ENCODE results near the gene GOSR2.
"Not testable (repeated sequence)": the region's sequence is repeated elsewhere in the genome, so short reads cannot be mapped to it uniquely, and the experiment has no call there.

GOSR2 gene

DNA sequence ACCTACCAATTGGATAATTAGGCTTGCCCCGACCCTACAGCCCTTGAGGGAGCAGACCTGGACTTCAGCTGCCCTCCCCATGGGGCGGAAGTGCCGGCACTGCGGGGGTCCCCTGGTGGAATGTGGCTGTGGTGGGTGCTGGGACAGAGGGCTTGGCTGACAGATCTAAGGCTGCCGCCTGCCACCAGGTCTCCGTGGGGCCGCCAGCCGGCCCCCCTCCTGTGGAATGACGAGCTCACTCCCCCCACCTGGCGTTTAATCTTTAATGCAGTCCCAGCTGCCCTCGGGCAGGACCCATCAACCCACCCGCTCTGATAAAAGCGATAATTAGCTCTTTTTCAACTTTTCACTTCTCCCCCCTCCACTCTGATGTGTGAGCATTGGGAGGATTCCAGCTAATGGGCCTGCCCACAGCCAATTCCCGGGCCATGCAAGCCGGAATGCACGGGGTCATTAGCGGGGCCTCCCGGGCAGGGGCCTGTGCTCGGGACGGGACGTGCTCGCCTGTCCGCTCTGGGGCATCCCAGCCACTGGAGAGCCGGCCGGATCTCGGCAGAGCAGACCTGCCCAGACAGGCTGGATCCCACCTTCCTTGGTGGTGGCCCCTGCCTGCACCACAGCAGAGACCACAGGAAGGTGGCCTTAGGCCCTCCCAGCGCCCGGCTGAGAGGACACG lies 28.3 kb upstream of the GOSR2 start:
- no peak for DNase-seq

DNA sequence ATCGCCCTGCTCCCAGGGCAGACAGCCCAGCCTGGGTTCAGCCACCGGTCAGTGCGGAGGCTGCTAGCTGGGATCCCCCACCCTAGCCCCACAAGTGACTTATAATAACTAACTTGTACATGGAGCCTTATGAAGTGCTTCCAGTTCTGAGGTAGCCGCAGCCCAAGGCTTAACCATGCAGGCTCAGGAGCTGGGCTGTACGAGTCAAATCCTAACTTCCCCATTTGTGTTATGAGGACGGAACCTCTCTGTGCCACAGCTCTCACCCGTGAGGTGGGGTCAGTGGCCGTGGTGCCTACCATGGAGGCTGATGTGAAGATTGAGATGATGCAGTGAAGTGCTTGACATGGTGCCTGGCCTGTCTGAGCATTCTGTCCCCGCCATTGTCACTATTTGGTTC lies 27.8 kb upstream of the GOSR2 start:
- DNase-seq: no peak

DNA sequence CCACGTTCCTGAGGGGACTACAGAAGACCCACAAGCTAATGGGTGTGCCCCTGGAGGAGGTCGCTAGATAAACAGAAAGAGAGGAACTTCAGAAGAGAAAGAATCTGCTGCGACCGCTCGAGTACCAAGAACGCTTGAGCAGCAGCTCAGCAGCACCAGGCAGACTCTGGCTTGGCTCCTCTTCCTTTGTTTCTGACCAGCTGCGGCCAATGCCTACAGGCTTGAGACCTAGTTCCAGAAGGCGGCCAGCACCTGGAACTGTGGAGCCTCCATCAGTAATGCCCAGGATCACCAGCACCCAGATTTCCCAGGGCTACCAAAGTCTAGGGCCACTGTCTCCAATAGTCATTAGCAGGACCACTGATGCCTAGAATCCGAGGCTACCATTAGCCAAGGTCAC lies 26.0 kb upstream of the GOSR2 start:
- no peak for DNase-seq

DNA sequence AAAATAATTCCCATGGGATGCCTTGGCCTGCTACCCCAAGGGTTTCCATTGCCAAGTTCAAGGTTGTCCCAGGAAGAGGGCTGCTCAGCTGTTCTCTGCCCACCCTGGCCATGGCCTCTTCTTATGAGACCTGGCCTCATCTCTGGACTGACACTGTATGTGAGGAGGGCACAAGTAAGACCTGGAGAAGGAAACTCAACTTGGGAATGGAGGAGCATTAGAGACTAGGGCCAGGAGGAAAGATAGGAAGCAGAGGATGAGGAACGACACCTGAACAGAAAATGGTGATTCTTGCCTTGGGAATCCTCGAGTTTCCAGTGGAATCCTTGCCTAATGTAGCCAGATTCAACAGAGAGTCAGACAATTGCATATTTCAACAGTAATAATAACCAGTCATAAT lies 24.6 kb upstream of the GOSR2 start:
- no peak for DNase-seq

DNA sequence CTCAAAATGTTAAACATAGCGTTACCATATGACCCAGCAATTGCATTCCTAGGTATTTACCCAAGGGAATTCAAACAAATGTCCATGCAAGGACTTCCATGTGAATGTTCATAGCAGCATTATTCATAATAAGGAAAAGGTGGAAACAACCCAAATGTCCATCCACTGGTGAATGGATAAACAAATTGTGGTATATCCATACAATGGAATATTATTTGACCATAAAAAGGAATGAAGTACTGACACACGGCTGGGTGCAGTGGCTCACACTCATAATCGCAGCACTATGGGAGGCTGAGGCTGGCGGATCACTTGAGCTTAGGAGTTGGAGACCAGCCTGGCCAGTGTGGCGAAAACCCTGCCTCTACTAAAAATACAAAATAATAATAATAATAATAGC lies 24.1 kb upstream of the GOSR2 start:
- no peak for DNase-seq

DNA sequence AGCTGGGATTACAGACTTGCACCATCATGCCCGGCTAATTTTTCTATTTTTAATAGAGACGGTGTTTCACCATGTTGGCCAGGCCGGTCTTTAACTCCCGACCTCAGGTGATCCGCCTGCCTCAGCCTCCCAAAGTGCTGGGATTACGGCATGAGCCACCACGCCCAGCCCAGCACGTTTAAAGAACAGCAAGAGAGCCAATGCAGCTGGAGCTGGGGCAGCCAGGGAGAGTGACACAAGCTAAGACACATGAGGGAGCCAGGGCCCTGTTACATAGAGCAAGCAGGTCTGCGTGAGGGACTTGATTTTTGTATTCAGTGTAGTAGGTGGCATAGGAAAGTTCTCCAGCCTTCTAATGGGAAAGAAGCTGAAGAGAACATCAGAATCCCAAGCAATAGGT lies 21.7 kb upstream of the GOSR2 start:
- no peak for DNase-seq

DNA sequence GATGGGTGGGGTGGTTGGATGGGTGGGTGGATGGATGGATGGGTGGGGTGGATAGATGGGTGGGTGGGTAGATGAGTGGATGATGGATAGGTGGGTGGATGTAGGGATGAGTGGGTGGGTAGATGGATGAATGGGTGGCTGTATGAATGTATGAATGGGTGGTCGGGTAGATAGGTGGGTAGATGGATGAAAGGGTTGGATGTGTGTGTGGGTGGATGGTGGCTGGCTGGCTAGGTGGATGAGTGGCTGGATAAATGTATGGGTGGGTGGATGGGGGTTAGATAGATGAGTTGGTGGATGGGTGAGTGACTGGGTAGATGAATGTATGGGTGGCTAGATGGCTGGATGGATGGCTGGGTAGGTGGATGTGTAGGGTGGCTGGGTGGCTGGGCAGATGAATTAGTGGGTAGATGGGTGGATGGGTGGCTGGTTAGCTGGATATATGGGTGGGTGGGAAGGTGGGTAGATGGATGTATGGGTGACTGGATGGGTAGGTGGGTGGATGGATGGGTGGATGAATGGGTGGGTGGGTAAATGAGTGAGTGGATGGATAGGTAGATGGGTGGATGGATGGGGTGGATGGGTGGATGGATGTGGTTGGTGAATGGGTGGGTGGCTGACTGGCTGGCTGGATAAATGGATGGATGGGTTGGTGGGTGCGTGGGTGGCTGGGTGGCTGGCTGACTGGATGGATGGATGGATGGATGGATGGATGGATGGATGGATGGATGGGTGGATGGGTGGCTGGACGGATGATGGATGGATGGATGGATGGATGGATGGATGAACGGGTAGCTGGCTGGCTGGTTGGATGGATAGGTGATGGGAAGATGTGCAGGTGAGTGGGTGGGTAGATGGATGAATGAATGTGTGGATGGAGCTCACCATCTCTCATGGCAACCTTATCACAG lies 18.9 kb upstream of the GOSR2 start:
- no peak for DNase-seq

DNA sequence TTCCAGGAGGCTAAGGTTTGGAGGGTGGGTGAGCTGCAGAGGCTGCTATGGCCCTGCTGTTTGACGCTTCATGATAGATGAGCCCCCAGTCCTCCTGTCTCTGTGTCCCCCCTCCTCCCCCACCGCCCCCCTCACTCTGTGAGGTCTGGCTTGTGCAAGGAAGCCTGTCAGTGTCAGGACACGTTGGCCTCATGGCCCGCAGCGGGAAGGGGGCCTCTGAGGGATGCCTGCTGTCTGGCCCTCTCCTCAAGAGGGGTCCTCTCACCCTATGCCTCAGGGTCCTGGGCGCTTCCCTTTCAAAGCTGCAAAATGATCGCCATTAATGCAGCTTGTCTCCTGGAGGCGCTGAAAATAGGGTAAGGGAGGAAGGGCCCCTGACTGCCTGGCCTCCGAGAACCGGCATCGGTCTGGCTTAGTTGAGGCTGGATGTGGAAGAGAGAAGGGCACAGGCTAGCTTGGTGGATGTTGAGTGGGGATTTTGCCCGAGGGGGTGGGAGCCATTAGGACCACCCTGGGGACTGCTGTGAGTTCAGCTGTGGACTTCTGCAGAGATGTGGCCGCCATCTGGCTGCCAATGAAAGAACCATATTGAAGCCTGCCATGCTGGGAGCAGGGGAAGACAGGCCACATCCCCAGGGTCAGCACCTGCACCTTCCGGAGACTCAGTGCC lies 14.8 kb upstream of the GOSR2 start:
- no peak for DNase-seq

DNA sequence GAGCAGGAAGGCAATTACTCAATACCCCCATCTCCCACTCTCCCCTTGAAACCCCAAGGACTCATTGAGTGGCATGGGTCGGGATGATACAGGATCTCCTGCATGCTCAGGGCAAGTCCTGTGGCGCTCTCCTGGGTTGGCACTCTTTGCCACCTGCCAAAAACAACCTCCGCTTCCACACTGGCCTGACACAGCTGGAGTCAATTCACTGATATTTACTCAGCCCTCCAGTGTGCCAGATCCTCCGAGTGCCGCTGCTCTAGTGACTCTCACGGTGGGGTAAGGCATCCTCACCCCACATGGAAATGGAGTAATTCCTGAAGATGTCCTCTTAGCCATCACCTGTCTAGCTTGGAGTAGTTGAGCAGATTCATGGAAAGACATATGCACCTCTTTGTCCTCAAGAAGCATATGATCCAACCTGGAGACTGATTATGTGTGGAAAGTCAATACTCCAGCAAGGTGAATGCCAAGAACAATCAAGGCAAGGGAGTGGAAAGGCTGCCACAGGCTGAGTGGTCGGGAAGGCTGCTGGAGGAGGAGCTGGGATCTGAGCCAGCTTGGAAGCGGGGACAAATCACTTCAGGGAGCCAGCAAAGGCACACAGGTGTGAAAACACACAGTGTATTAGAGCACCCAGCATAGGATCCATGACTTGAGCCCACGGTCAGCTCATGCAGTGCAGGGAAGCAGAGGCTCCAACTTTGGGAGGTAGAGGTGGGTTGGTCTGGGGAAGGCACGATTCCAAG lies 12.6 kb upstream of the GOSR2 start:
- DNase-seq: no peak

DNA sequence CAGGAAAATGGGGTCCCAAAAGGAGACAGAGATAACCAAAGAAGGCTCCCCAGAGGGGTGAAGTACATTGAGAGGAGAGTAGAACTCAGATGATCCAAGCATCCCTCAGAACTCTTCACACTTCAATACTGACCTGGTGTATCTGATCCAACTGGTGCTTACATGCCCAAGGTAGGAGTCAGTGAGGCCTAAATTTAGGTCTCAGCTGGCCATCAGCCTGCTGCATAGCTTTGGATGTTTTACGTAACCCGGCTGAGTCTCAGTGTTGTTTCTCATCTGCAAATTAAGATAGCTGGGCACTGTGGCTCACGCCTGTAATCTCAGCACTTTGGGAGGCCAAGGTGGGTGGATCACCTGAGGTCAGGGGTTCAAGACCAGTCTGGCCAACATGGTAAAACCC lies 11.6 kb upstream of the GOSR2 start:
- DNase-seq: no peak

DNA sequence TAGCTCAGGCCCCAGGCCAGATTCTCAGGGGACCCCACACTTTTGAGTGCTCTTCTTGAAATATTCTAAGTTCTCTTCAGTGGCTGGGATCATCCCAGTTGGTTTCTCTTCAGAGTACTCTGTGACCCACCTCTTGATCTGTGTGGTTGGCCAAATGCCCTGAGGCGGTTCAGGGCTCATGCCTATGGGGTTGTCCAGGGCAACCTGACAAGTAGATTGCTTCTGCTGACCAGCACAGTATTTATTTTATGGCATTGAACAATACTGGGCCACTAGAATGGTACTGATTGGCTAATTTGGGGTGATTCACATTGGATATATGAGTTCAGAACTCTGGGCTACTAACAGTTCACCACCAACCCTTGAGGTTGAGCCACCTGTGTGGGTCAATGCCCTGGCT lies 7.4 kb upstream of the GOSR2 start:
- DNase-seq: no peak

DNA sequence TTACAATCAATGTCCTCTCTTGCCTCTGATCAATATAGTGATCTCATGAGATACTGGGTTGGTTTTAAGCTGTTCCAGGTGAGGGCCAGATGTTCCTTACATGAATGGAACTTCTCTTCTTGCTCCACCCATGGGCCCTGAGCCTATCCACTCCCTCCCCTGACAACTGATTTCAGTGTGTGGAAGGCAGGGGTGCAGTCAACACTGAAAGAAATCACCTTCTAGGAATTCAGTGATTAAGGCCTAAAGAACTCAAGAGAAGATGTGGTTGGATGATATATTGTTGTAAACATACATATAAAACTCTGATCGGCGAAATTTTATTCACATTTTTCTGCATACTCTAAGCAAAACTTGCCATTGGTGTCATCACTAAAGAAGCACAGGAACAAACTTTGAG lies 6.7 kb upstream of the GOSR2 start:
- no peak for DNase-seq

DNA sequence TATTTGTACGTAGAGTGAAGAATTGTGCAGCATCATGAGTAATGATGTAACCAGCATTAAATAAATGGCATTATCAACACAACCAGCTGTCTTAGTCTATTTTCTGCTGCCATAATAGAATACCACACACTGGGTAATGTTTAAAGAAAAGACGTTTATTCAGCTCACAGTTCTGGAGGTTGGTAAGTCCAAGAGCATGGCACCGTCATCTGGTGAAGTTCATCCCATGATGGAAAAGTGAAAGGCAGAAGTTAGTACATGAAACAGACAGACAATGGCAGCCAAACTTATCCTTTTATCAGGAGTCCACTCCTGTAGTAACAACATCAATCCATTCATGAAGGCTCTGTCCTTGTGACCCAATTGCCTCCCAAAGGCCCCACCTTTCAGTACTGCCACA lies 6.3 kb upstream of the GOSR2 start:
- no peak for DNase-seq

DNA sequence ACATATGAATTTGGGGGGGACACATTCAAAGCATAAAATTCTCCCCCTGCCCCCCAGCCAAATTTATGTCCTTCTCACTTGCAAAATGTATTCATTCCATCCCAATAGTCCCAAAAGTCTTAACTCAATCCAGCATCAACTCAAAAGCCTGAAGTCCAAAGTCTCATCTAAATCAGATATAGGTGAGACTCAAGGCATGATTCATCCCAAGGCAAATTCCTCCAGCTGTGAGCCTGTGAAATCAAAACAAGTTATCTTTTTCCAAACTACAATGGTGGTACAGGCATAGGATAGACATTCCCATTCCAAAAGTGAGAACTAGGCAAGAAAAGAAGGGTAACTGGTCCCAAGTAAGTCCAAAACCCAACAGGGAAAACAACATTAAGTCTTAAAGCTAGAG lies 5.9 kb upstream of the GOSR2 start:
- no peak for DNase-seq

DNA sequence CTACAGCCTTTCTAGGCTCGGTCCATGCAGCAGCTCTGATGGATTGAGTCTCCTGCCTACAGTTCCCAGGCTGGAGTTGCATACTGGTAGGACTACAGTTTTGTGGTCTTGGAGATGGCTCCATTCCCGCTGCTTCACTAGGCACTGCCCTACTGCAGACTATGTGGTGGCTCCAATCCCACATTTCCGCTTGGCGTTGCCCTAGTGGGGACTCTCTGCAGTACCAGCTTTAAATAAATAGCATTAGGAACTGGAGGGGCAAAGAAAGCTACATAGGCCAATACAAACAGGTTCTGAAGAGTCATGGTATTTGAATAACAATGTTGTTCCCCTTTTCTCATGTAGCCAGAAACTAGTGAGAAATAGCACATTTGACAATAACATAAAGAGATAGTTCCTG lies 5.4 kb upstream of the GOSR2 start:
- DNase-seq: no peak

DNA sequence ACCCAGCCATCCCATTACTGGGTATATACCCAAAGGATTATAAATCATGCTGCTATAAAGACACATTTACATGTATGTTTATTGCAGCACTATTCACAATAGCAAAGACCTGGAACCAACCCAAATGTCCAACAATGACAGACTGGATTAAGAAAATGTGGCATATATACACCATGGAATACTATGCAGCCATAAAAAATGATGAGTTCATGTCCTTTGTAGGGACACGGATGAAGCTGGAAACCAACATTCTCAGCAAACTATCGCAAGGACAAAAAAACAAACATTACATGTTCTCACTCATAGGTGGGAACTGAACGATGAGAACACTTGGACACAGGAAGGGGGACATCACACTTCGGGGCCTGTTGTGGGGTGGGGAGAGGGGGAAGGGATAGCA lies 998 bp upstream of the GOSR2 start:
- not testable (repeated sequence) for DNase-seq

DNA sequence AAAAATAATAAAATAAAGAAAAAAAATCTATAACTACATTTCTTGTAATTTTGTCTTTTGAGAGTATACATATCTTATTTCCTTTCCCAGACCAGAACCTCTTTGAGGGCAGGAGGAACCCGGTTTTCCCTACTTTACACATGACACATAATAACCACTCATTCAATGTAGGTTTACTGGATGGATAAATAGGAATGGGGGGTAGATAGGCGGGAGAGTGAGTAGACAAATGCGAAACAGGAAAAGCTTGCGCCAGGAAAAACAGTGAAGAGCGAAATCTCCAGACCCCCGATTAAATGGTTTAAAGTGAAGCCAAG lies 515 bp upstream of the GOSR2 start:
- DNase-seq: no peak

DNA sequence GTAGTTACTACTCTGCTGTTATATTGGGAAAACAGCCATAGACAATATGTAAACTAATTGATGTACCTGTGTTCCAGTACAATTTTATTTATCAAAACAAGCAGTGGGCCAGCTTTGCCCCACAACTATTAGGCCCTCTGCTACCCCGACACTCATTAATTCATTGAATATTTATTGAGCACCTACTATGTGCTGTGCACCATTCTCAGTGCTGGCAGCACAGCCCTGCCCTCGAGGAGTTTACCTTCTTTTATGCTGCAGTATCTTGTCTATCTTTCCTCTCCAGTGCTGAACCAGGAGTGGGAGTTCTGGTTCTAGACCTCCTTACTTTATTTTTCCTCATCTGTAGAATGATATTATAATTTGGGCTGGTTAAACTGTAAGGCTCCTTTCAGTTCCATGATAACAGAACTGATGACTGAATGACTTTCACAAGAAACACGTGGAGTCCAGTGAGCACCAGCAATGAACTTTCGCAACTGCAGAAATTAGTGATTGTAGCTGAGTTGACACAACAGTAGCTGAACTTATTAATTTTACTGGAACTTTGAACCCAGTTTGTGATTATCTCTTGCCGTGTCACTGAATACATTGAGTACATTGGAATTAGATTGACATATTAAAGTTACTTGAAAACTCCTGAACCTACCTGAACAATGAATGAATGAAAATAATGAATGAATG lies 2.4 kb downstream of the GOSR2 start:
- no peak for DNase-seq

DNA sequence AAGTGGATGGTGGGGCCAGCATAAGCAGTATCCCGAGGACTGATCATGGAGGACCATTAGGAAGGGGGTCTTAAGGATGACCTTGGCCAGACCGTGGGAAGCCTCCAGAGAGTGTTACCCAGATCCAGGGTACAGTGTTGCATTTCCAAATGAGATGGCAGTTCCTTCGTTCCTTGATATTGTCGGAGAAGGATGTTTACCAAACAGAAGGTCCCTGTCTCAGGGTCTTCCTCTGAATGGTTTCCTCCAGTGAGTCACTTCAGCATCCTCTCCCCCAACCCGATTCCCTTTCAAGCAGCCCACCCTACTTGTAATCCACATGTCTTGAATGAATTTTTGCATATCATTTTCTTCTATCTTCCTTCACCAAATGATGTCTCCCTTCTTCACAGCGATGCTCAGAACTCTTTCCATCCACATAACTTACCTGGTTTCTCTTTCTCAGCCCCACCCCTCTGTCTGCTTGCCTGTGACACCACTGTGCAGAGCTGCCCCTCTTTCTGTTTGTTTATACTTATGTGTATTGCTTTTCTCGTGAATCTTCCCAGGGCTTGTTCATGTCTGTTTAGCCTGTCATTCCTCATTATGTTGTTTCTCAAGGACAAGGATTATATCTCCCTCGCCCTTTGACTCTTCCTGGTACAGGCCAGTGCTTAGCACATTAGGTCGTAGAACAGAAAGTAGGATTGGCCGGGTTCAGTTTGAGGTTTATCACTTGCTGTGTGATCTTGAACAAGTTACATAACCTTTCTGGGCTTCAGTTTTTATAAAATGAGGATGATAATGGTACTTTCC lies 5.7 kb downstream of the GOSR2 start:
- DNase-seq: no peak

DNA sequence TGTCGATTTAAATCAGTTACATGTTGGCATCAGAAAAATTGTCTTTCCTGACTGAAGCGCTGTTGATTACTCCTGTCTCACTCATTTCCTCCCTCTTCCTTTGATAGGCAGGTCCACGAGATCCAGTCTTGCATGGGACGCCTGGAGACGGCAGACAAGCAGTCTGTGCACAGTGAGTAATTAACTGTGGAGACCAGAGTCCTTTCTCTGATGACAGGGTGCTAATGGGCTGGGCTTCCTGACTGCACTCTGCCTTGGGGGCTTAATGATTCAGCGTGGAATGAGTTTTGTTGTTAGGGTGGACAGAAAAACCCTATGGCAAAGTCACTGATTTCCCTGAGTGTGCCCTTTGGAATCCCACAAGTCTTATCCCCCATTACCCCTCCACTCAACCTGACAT lies 6.5 kb downstream of the GOSR2 start:
- DNase-seq: no peak

DNA sequence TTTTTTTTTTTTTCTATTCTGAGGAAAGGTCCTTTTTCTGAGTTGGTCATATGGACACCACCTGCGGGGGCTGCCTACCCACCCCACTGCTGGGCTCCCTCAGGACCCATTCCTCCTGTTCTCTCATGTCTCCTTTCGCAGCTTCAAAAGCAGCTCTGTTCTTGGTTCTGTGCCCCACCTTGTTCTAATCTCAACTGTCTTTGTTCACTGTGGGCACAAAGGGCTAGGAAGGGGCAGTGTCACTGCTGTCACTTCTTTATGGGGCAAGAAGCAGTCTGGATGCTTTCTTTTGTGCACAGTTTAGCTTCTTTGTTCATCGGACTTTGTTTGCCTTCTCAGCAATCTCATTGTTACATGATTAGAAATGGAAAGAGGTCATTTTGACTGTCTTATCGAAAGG lies 7.1 kb downstream of the GOSR2 start:
- DNase-seq: no peak

DNA sequence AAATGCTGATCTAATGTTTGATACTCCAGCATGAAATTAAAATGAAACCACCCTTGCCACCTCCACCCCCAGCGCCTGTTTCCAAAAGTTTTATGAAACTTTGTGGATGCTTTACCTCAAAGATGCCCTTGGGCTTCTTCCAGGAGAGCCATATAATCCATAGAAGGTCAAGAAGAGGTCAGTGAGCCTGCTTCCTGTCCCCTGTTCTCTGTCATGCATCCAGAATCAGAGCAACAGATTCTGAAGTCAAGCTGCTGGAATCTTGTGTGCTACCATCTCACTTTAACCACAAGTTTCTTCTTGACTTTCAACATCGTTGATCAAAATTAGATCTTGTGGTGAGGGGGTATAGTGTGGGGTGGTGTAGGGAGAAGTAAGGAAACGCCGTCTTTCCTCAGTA lies 8.6 kb downstream of the GOSR2 start:
- DNase-seq: no peak

Data from activated CD4-positive, alpha-beta T cell treated with anti-CD3 and anti-CD28 coated beads for 48 hours (primary cell).